T-helper 9 cell (primary cell): ENCODE measurements around the gene ACAA2.

Experiments used
- DNase-seq: peaks from one replicate; pipeline ENCODE4 v3.0.0-alpha.2; 2020

The ACAA2 gene

GRCh38 chr18:49764032-49764431, 49.3 kb downstream of the ACAA2 start:
- no peak for DNase-seq

GRCh38 chr18:49763590-49763989, 49.7 kb downstream of the ACAA2 start:
- no peak for DNase-seq

DNA sequence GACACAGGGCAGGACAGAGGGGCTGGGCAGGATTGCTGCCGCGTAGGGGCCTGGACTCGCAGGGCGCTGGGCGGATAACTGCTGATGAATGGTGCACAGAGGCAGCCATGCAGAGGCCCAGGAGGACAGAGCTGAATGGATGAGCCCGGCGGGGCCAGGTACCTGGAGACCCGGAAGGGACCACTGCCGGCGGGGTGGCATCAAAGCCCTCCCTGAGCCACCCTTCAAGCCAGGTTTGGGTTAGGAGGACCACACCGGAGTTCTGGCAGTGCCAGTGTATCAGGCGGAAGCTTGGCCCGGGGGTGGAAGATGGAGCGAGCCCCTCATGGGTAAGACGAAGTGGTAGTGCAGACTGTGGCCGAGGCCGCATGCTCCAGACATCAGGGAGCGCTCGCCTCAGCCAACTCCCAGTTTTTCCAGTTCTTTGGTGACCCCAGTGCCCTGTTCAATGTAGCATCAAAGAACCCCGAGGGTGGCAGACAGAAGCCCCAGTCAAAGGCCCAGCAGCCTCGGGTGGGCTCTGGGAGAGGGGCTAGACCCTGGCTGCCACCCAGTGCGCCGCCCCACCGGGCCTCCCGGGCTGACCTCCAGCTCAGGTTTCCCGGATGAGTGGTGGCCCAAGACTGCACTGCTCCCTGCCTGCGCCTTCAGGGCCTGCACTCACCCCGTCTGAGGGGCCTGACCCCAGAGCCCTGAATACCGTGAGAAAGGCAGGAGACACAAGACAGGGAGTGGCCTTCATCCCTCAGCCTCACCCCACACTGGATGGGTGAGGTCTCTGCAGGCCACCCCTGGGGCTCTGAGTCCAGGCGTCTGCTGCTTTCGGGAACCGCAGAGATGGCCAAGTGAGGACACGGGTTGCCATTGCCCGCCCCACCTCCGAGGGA, 50.9 kb downstream of the ACAA2 start:
- DNase-seq: no peak

DNA sequence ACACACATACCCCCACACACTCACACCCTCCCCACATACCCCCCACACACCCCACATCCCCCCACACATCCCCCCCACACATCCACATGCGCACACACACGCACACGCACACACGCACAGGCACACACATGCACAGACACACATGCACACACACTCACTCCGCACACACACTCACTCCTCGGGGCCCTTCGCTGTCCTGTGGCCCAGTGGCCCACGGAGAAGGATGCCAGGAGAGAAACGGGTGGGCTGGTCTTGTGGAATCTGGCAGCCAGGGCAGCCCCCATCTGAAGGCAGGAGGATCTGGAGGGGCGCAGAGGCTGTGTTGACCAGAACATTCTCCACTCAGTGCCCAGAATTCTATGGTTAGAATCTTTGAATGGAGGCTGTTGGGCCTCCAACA, 51.6 kb downstream of the ACAA2 start:
- no peak for DNase-seq

- DNase-seq: no peak
These were observed 55.1 kb downstream of the ACAA2 start for GRCh38 chr18:49758263-49758610.

GRCh38 chr18:49757513-49758262, 55.6 kb downstream of the ACAA2 start:
- no peak for DNase-seq

DNA sequence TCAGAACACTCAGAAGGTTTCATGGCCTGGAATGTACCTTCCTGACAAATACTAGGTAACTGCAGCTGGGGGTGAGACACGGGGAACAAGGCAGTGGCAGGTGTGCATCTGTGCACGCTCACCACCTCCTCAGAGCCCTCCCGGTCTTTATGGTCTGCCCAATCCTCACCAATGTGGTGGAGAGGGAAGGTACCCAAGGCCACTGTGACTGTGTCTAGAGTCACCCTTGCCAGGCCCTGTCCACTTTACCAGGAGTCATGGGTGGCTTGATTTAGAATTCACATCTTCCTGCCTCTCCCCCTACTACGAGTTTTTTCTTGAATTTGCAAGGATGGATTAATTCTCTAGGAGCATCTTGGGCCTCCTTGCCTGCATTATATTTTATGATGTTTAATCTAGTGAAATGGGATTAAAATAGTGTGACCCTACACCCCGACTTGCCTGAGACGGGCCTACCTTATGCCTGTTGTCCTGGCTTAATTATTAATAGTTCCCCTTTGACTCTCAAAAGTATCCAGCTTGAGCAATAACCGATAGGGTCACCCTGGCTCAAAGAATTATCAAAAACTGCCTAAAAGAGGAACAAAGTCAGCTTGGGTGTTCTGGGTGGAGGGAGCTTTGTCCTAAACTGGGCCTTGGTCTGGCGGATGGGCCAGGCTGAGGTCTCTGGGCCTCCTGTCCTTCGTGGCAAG, 56.5 kb downstream of the ACAA2 start:
- no peak for DNase-seq

- no peak for DNase-seq
These were observed 57.2 kb downstream of the ACAA2 start for GRCh38 chr18:49756135-49756534.

GRCh38 chr18:49755489-49755888, 57.8 kb downstream of the ACAA2 start:
- DNase-seq: no peak

DNA sequence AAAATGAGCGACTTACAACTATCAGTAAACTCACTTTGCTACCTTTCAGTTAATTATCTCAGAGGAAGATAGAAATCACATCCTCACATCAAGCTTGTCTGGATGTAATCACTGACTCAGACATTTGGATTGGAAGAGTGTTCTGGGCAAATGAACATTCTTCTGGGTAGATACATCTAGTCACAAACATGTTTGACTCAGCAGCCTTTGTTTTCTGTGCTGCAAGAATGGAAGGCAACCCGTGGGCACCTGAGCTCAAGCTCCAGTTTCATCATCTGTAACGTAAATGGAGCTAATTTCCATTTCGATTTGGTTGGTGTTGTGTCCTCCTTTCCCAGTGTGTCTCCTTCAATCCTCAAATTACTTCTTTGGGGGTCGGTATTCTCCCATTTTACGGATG, 58.5 kb downstream of the ACAA2 start:
- DNase-seq: no peak

- no peak for DNase-seq
These were observed 59.7 kb downstream of the ACAA2 start for GRCh38 chr18:49753643-49754042.

DNA sequence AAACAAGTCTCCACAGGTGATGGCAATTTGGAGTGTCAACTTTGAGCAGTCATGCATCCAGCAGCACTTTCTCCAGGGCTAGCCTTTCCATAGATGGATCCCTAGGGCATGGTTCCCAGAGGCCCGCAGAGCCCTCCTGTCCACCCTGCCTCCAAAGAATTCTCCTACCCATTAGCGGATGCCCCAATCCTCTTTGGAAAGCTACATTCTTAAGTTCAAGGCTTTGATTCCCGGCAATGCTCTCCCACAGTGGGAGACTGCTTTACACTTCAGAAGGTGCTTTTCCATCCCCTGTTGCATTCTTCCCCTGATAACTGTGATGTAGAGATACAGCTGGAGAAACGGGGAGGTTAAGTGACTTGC, 61.3 kb downstream of the ACAA2 start:
- no peak for DNase-seq

- DNase-seq: no peak
These were observed 61.8 kb downstream of the ACAA2 start for GRCh38 chr18:49751427-49752094.

DNA sequence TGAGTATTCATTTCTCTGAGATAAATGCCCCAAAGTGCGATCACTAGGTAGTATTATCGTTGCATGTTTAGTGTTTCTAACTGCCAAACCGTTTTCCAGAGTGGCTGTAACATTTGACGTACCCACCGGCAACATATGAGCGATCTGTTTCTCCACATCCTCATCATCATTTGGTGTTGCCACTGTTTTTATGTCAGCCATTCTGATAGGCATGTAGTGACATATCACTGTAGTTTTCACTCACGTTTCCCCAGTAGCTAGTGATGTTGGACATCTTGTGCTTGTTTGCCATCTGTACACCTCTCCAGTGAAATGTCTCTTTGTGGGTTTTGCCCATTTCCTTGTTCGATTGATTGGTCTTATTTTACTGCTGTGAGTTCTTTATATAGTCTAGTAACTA, 63.8 kb downstream of the ACAA2 start:
- DNase-seq: no peak

- no peak for DNase-seq
These were observed 65.5 kb downstream of the ACAA2 start for GRCh38 chr18:49747876-49748275.

DNA sequence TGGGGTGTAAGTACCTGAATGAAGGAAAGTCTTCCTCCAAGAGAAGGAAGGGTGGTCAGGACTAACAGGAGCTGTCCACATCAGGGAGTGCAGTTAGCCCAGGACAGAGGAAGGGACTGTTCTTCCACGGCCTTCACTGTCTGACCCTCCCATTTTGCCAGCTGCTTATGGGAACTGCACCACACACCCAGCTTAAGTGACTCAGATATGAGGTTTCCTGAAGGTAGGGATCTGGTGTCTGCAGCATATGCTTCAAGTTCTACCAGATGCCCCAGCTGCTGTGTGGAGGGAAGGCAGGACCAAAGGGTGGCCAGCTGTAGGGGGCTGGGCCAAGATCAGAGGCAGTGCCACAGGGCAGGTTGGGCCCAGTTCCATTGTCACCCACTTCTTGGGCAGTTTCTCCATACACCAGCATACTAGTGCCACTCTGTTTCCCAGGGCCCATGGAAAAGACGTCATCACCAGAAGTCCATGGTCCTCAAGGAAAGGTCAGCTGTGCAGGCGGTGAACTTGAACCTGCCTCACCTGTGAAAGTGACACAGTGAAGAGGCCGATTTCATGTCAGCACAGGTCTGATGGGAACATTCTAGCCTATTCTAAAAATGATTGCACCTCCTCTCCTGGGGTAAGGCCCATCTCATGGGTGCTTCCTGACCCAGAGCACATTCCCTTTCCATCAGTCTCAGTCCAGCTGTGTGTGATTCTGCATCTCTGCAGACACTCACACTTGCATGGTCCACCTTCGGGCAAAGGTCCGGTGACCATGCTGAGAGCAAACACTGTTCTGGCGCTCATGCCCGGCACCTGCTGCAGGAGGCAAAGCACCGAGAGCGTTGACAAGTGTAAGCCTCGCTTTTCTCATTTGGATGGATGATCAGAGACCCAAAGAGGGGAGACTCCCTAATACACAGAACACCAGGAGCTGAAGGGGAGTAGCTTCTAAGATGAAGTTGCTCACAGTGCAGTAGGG, 68.0 kb downstream of the ACAA2 start:
- DNase-seq: no peak

- no peak for DNase-seq
These were observed 68.8 kb downstream of the ACAA2 start for GRCh38 chr18:49744376-49745008.

- DNase-seq: no peak
These were observed 70.2 kb downstream of the ACAA2 start for GRCh38 chr18:49743117-49743567.

DNA sequence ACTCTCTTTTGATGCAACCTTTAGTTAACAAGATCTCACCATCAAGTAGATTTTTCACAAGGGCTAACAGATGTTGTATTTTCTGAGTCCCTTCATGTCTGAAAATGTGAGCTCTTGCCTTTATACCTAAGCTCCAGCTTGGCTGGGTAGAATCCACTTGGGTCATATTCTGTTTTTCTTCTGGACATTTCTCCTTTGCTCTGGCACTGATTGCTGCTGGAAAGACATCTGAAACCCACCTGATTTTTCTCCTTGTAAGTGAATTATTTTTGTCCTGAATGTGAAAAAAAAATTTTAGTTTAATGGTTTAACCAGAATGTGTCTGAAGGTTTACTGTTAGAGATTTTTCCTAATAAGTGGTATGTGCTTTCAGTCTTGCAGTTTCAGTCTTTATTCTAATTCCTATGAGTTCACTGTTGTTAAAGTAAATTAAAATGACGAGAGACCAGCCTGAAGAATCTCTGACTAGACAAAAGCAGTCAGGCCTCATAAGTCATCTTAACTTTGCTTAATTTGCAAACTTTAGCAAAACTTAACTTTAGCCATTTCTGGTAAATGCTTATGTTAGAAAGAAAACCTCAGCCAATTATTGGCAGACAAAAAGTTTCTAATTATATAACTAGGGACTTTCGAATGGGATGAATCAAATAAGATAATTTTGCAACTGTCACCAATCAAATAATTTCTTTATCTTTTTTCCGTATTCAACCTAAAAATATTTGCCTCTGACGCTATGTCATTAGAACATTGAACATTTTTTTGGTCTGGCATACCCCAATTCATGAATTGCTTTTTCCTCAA, 70.8 kb downstream of the ACAA2 start:
- no peak for DNase-seq

- no peak for DNase-seq
These were observed 74.1 kb downstream of the ACAA2 start for GRCh38 chr18:49739275-49739674.
